HEK293 (cell line): ENCODE results near the gene PRPF6.

Experiments
- HOXA7 ChIP-seq: sonication (generic); formaldehyde crosslinking; IDR thresholded peaks from 2 replicates; pipeline ENCODE4 v1.8.1; 2022; ENCODE audit warnings: missing genetic modification reagents, borderline replicate concordance
- IKZF3 ChIP-seq: fragments of 450-650 bp; IDR thresholded peaks from 2 replicates; pipeline ENCODE4 v1.5.0; 2018; ENCODE audit warnings: missing biosample characterization, mild to moderate bottlenecking, missing genetic modification characterization, moderate library complexity
- KLF7 ChIP-seq: fragments of 450-650 bp; formaldehyde crosslinking; IDR thresholded peaks from 2 replicates; pipeline ENCODE4 v1.5.1; 2016; ENCODE audit warnings: missing biosample characterization, missing genetic modification characterization, borderline replicate concordance
- SCRT1 ChIP-seq: fragments of 450-650 bp; formaldehyde crosslinking; IDR thresholded peaks from 2 replicates; pipeline ENCODE4 v1.5.1; 2016; ENCODE audit warnings: missing biosample characterization, missing genetic modification characterization, borderline replicate concordance
- SCRT2 ChIP-seq: fragments of 450-650 bp; formaldehyde crosslinking; IDR thresholded peaks from 2 replicates; pipeline ENCODE4 v1.5.1; 2016; ENCODE audit warnings: missing biosample characterization, missing genetic modification characterization
- SP2 ChIP-seq: fragments of 450-650 bp; formaldehyde crosslinking; IDR thresholded peaks from 2 replicates; pipeline ENCODE4 v1.5.1; 2016; ENCODE audit warnings: missing biosample characterization, missing genetic modification characterization
- SP7 ChIP-seq: fragments of 450-650 bp; formaldehyde crosslinking; IDR thresholded peaks from 2 replicates; pipeline ENCODE4 v1.5.1; 2016; ENCODE audit warnings: missing biosample characterization, missing genetic modification characterization
- YY2 ChIP-seq: fragments of 450-650 bp; formaldehyde crosslinking; IDR thresholded peaks from 2 replicates; pipeline ENCODE4 v1.5.1; 2016; ENCODE audit warnings: missing biosample characterization, missing genetic modification characterization
- ZBTB17 ChIP-seq: fragments of 450-650 bp; formaldehyde crosslinking; IDR thresholded peaks from 2 replicates; pipeline ENCODE4 v1.5.1; 2016; ENCODE audit warnings: missing biosample characterization, missing genetic modification characterization
- ZBTB49 ChIP-seq: fragments of 450-650 bp; formaldehyde crosslinking; IDR thresholded peaks from 2 replicates; pipeline ENCODE4 v1.5.1; 2016; ENCODE audit warnings: missing biosample characterization, missing genetic modification characterization, low read depth
- ZFP37 ChIP-seq: fragments of 450-650 bp; formaldehyde crosslinking; IDR thresholded peaks from 2 replicates; pipeline ENCODE4 v1.5.1; 2016; ENCODE audit warnings: missing biosample characterization, missing genetic modification characterization
- ZNF114 ChIP-seq: fragments of 450-650 bp; formaldehyde crosslinking; IDR thresholded peaks from 2 replicates; pipeline ENCODE4 v1.5.0; 2017; ENCODE audit warnings: missing biosample characterization, missing genetic modification characterization
- ZNF146 ChIP-seq: fragments of 450-650 bp; formaldehyde crosslinking; IDR thresholded peaks from 2 replicates; pipeline ENCODE4 v1.5.1; 2016; ENCODE audit warnings: missing biosample characterization, missing genetic modification characterization
- ZNF174 ChIP-seq: fragments of 450-650 bp; formaldehyde crosslinking; IDR thresholded peaks from 2 replicates; pipeline ENCODE4 v1.5.0; 2017; ENCODE audit warnings: missing biosample characterization, mild to moderate bottlenecking, missing genetic modification characterization
- ZNF211 ChIP-seq: fragments of 450-650 bp; formaldehyde crosslinking; IDR thresholded peaks from 2 replicates; pipeline ENCODE4 v1.5.1; 2016; ENCODE audit warnings: low read depth, missing biosample characterization, missing genetic modification characterization
- ZNF214 ChIP-seq: fragments of 450-650 bp; formaldehyde crosslinking; IDR thresholded peaks from 2 replicates; pipeline ENCODE4 v1.5.1; 2017; ENCODE audit warnings: missing biosample characterization, mild to moderate bottlenecking, missing genetic modification characterization, borderline replicate concordance
- ZNF311 ChIP-seq: fragments of 450-650 bp; formaldehyde crosslinking; IDR thresholded peaks from 2 replicates; pipeline ENCODE4 v1.5.1; 2017; ENCODE audit warnings: missing biosample characterization, missing genetic modification characterization, borderline replicate concordance
- ZNF335 ChIP-seq: fragments of 450-650 bp; formaldehyde crosslinking; conservative IDR thresholded peaks from 2 replicates; pipeline ENCODE4 v1.5.1; 2016; ENCODE audit warnings: missing biosample characterization, missing genetic modification characterization
- ZNF341 ChIP-seq: fragments of 450-650 bp; formaldehyde crosslinking; IDR thresholded peaks from 2 replicates; pipeline ENCODE4; 2016; ENCODE audit warnings: low read depth, missing biosample characterization, missing genetic modification characterization
- ZNF513 ChIP-seq: fragments of 450-650 bp; IDR thresholded peaks from 2 replicates; pipeline ENCODE4 v1.5.1; 2018; ENCODE audit warnings: missing biosample characterization, missing genetic modification characterization
- ZNF600 ChIP-seq: fragments of 450-650 bp; formaldehyde crosslinking; IDR thresholded peaks from 2 replicates; pipeline ENCODE4 v1.5.1; 2016; ENCODE audit warnings: missing biosample characterization, missing genetic modification characterization
- ZNF792 ChIP-seq: fragments of 450-650 bp; formaldehyde crosslinking; IDR thresholded peaks from 2 replicates; pipeline ENCODE4 v1.5.1; 2016; ENCODE audit warnings: missing biosample characterization, missing genetic modification characterization
- ZNF843 ChIP-seq: fragments of 450-650 bp; formaldehyde crosslinking; IDR thresholded peaks from 2 replicates; pipeline ENCODE4 v1.5.1; 2016; ENCODE audit warnings: missing biosample characterization, missing genetic modification characterization
- TF ChIP-seq, protein P1 (sequence below): fragments of 450-650 bp; formaldehyde crosslinking; IDR thresholded peaks from 2 replicates; pipeline ENCODE4 v1.5.1; 2016; ENCODE audit warnings: missing biosample characterization, missing genetic modification characterization
- TF ChIP-seq, protein P2 (sequence below): fragments of 450-650 bp; formaldehyde crosslinking; IDR thresholded peaks from 2 replicates; pipeline ENCODE4 v1.5.1; 2016; ENCODE audit warnings: missing biosample characterization, missing genetic modification characterization
- TF ChIP-seq, protein P3 (sequence below): fragments of 450-650 bp; formaldehyde crosslinking; IDR thresholded peaks from 2 replicates; pipeline ENCODE4 v1.5.1; 2016; ENCODE audit warnings: missing biosample characterization, missing genetic modification characterization

The PRPF6 gene

GRCh38 chr20:63941282-63942081, 39.5 kb upstream of the PRPF6 start (continued):
- no peak for TF ChIP-seq ZBTB49 (tag by site-specific recombination)
- peak; percentile 79 for TF ChIP-seq SP2
- TF ChIP-seq IKZF3 (tag by site-specific recombination), result no peak
- peak; percentile 85 for TF ChIP-seq ZNF341 (tag by site-specific recombination)
- TF ChIP-seq, protein P1, sequence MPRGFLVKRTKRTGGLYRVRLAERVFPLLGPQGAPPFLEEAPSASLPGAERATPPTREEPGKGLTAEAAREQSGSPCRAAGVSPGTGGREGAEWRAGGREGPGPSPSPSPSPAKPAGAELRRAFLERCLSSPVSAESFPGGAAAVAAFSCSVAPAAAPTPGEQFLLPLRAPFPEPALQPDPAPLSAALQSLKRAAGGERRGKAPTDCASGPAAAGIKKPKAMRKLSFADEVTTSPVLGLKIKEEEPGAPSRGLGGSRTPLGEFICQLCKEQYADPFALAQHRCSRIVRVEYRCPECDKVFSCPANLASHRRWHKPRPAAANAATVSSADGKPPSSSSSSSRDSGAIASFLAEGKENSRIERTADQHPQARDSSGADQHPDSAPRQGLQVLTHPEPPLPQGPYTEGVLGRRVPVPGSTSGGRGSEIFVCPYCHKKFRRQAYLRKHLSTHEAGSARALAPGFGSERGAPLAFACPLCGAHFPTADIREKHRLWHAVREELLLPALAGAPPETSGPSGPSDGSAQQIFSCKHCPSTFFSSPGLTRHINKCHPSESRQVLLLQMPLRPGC, result no peak
- TF ChIP-seq YY2 (tag by site-specific recombination), result no peak
- TF ChIP-seq ZNF792, result no peak
- no peak for TF ChIP-seq ZNF311 (tag by site-specific recombination)
- peak; percentile 62; the same call in 1 of the 2 replicates for TF ChIP-seq ZNF600 (tag by site-specific recombination)
- no peak for TF ChIP-seq ZNF843 (tag by site-specific recombination)
- peak; percentile 96 for TF ChIP-seq KLF7 (tag by site-specific recombination)
- TF ChIP-seq, protein P2, sequence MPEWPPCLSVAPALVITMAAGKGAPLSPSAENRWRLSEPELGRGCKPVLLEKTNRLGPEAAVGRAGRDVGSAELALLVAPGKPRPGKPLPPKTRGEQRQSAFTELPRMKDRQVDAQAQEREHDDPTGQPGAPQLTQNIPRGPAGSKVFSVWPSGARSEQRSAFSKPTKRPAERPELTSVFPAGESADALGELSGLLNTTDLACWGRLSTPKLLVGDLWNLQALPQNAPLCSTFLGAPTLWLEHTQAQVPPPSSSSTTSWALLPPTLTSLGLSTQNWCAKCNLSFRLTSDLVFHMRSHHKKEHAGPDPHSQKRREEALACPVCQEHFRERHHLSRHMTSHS (tag by site-specific recombination), result no peak
- peak; percentile 35; the same call in 1 of the 2 replicates for TF ChIP-seq SCRT2
- no peak for TF ChIP-seq ZNF214 (tag by site-specific recombination)
- TF ChIP-seq, protein P3, sequence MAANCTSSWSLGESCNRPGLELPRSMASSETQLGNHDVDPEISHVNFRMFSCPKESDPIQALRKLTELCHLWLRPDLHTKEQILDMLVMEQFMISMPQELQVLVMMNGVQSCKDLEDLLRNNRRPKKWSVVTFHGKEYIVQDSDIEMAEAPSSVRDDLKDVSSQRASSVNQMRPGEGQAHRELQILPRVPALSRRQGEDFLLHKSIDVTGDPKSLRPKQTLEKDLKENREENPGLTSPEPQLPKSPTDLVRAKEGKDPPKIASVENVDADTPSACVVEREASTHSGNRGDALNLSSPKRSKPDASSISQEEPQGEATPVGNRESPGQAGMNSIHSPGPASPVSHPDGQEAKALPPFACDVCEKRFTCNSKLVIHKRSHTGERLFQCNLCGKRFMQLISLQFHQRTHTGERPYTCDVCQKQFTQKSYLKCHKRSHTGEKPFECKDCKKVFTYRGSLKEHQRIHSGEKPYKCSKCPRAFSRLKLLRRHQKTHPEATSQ (tag by site-specific recombination), result no peak
- no peak for TF ChIP-seq ZNF335 (tag by site-specific recombination)
- TF ChIP-seq ZNF174, result no peak
- TF ChIP-seq SCRT1, result no peak
- no peak for TF ChIP-seq HOXA7 (CRISPR knock-in tag)
- TF ChIP-seq ZNF114 (tag by site-specific recombination), result no peak
- TF ChIP-seq ZNF211, result no peak
- no peak for TF ChIP-seq ZNF513 (tag by site-specific recombination)
- no peak for TF ChIP-seq ZNF146
- peak; percentile 53; the same call in 1 of the 2 replicates for TF ChIP-seq SP7
- no peak for TF ChIP-seq ZFP37 (tag by site-specific recombination)
- no peak for TF ChIP-seq ZBTB17
